Smooth muscle cell (in vitro differentiated cells): ENCODE data around the gene PLA2G2F. TPM values are rescaled to one million over a fixed set of nuclear protein-coding genes. Genes with fewer than 3 reads are reported as not detected.

Experiments
- DNase-seq: peaks from one replicate; lab custom pipeline; 2025; ENCODE audit not compliant: unreplicated experiment; lab: John Stamatoyannopoulos, UW
- H2AFZ ChIP-seq: fragments of 200-600 bp; sonication (generic); 2 replicates; pipeline ENCODE4 v1.6.0; 2016; ENCODE audit warnings: antibody characterized with exemption, low read depth, mild to moderate bottlenecking
- H3F3A ChIP-seq: fragments of 200-600 bp; sonication (generic); 2 replicates; pipeline ENCODE4 v1.6.0; 2017; ENCODE audit warnings: antibody characterized with exemption, low read depth
- H3K27ac ChIP-seq: fragments of 200-600 bp; sonication (generic); 2 replicates; pipeline ENCODE4 v1.5.1; 2016; ENCODE audit warnings: low read depth, mild to moderate bottlenecking
- H3K27me3 ChIP-seq: fragments of 200-600 bp; sonication (generic); 2 replicates; pipeline ENCODE4 v1.6.1; 2016; ENCODE audit warnings: low read depth, mild to moderate bottlenecking
- H3K36me3 ChIP-seq: fragments of 200-600 bp; sonication (generic); 2 replicates; pipeline ENCODE4 v1.5.1; 2016; ENCODE audit warnings: low read depth
- H3K4me1 ChIP-seq: fragments of 200-600 bp; sonication (generic); 2 replicates; pipeline ENCODE4 v1.5.1; 2016; ENCODE audit warnings: low read depth
- H3K4me2 ChIP-seq: fragments of 200-600 bp; sonication (generic); 2 replicates; pipeline ENCODE4 v1.6.0; 2016; ENCODE audit warnings: mild to moderate bottlenecking
- H3K4me3 ChIP-seq: fragments of 200-600 bp; sonication (generic); 2 replicates; pipeline ENCODE4 v1.5.1; 2016; ENCODE audit warnings: mild to moderate bottlenecking
- H3K79me2 ChIP-seq: fragments of 200-600 bp; sonication (generic); 2 replicates; pipeline ENCODE4 v1.6.0; 2016; ENCODE audit warnings: low read depth, mild to moderate bottlenecking
- H3K9ac ChIP-seq: fragments of 200-600 bp; sonication (generic); 2 replicates; pipeline ENCODE4 v1.6.0; 2016; ENCODE audit warnings: low read depth
- H3K9me3 ChIP-seq: fragments of 200-600 bp; sonication (generic); replicated peaks from 2 replicates; pipeline ENCODE4 v1.5.1; 2016; ENCODE audit warnings: low read depth
- H4K20me1 ChIP-seq: fragments of 200-600 bp; sonication (generic); 2 replicates; pipeline ENCODE4 v1.6.0; 2016; ENCODE audit warnings: low read depth
- WGBS: methylation state at CpG from one replicate; pipeline ENCODE4 v1.1.7; 2016; ENCODE audit warnings: low lambda C conversion rate; 5-methylcytosine and 5-hydroxymethylcytosine counted together
- polyA plus RNA-seq: library from polyadenylated mRNA; unstranded; fragments of >200 nt; fragmentation: Nextera tagmentation; extraction: Ambion mirVana; gene quantifications from 2 replicates; pipeline ENCODE4 v1.2.1, GENCODE V29; 2016
- total RNA-seq: library from RNA; depleted of rRNA; stranded (reverse); fragments of >200 nt; gene quantifications from 2 replicates; pipeline ENCODE4 v1.2.3, GENCODE V29; 2014
- TF ChIP-seq, protein P1 (sequence below): fragments of 200-600 bp; sonication (generic); IDR thresholded peaks from 2 replicates; pipeline ENCODE4 v1.5.1; 2017; ENCODE audit warnings: borderline replicate concordance, mild to moderate bottlenecking, antibody characterized with exemption; ENCODE audit not compliant: insufficient read depth, poor library complexity, severe bottlenecking

PLA2G2F gene
- total and polyA plus RNA-seq, 2 experiments from 2014 or later = 0.81 to 1.9 TPM

DNA sequence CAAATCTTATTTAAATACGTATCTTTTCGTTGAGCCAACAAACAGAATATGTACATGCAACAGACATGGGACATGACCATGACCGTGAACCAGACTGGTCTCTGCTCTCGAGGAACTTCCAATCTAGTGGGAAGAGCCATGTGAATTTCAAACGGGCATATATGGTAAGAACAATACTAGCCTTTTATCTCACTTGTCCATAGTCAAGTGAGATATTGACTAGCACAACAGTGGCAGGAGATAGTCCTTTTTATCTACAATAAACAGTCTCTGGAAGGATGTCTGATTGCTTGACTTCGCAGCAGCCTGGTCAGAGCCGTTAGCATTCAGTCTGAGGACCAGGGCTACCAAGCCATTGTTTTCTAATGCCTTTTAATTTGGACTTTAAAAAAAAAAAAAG is 59.8 kb downstream of the PLA2G2F start:
- no peak overlapping the region for H3K4me2 ChIP-seq
- 77% methylated on average over 7 of the region's 7 CpGs for WGBS

DNA sequence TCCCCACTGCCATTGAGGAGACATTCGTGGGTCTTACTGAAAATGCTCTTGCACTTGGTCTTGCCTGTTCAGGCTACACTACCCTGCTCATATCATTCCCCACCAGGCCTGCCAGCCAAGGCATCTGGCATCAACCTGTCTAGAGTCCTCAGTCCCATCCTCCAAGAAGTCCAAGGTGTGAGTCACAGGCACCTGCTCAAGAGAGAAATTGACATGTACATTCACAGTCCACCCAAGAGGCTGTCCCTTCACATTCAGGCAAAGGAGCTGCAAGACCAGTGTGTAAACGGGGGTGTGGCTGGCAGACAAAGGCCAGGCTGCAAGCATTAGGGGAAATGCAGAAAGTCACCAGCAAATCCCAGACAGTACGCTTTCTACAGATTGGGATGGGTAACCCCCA is 60.3 kb downstream of the PLA2G2F start:
- no peaks in the 10 kb centered on the region for H3K36me3 ChIP-seq
- DNase-seq = no peak
- H3K4me1 ChIP-seq = no peaks in the 10 kb centered on the region
- H3K9ac ChIP-seq = no peak overlapping the region
- H4K20me1 ChIP-seq = no peaks in the 10 kb centered on the region
- WGBS = 83% methylated on average over 3 of the region's 3 CpGs
- TF ChIP-seq, protein P1, sequence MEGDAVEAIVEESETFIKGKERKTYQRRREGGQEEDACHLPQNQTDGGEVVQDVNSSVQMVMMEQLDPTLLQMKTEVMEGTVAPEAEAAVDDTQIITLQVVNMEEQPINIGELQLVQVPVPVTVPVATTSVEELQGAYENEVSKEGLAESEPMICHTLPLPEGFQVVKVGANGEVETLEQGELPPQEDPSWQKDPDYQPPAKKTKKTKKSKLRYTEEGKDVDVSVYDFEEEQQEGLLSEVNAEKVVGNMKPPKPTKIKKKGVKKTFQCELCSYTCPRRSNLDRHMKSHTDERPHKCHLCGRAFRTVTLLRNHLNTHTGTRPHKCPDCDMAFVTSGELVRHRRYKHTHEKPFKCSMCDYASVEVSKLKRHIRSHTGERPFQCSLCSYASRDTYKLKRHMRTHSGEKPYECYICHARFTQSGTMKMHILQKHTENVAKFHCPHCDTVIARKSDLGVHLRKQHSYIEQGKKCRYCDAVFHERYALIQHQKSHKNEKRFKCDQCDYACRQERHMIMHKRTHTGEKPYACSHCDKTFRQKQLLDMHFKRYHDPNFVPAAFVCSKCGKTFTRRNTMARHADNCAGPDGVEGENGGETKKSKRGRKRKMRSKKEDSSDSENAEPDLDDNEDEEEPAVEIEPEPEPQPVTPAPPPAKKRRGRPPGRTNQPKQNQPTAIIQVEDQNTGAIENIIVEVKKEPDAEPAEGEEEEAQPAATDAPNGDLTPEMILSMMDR = no peak
- H3K9me3 ChIP-seq = no peaks in the 10 kb centered on the region
- H3K27ac ChIP-seq = no peak overlapping the region
- H3K4me3 ChIP-seq = no peak overlapping the region
- no peaks in the 10 kb centered on the region for H3F3A ChIP-seq
- H3K27me3 ChIP-seq = peaks cover 5% of the 10 kb centered on the region
- no peaks in the 10 kb centered on the region for H3K79me2 ChIP-seq
- H2AFZ ChIP-seq = no peak overlapping the region
- H3K4me2 ChIP-seq = no peak overlapping the region

More for the DNA sequence above, 59.8 kb downstream of the PLA2G2F start:
- Histone ChIP-seq H3K27me3 (peaks cover 5% of the 10 kb centered on the region), H3K9ac (no peak overlapping the region), H4K20me1 (no peaks in the 10 kb centered on the region), H3K27ac (no peak overlapping the region), H3K9me3 (no peaks in the 10 kb centered on the region), H3K36me3 (no peaks in the 10 kb centered on the region), H2AFZ (no peak overlapping the region), H3K79me2 (no peaks in the 10 kb centered on the region), H3K4me3 (no peak overlapping the region), H3F3A (no peaks in the 10 kb centered on the region), H3K4me1 (no peaks in the 10 kb centered on the region)
- DNase-seq = no peak
- TF ChIP-seq, protein P1 = no peak

DNA sequence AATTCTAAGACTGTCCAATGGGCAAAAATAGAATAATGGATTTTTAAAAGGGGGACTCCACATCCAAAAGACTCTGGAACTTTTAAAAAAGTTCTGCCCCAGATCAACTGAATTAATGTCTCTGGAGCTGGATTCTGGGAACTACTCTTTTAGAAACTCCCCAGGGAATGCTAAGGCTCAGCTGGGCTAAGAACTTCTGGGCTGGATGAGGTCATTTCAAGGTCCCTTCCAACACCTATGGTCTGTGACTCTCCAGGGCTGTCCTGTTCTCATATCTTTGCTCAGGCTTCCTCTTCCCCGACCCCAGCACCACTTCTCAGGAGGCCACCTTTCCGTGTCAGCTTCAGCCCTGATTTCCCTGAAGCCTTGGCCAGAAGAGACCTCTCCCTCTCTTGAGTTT is 60.7 kb downstream of the PLA2G2F start:
- Histone ChIP-seq H4K20me1 (no peaks in the 10 kb centered on the region), H3K79me2 (no peaks in the 10 kb centered on the region), H3K4me2 (no peak overlapping the region), H3K9me3 (no peaks in the 10 kb centered on the region), H2AFZ (no peak overlapping the region), H3K27ac (no peak overlapping the region), H3K4me1 (no peaks in the 10 kb centered on the region), H3K4me3 (no peak overlapping the region), H3K9ac (no peak overlapping the region), H3K27me3 (peaks cover 5% of the 10 kb centered on the region), H3K36me3 (no peaks in the 10 kb centered on the region), H3F3A (no peaks in the 10 kb centered on the region)
- TF ChIP-seq, protein P1 = no peak
- no peak for DNase-seq
- 81% methylated on average over 2 of the region's 2 CpGs for WGBS

Other genes with a start within 250 kb of the PLA2G2F start
- gene PLA2G2E, start 215.7 kb upstream of the PLA2G2F start, total RNA-seq = not detected in 2 replicates
- not detected in 2 replicates for gene PLA2G2E, start 215.7 kb upstream of the PLA2G2F start, polyA plus RNA-seq
- gene PLA2G2A, start 159.7 kb upstream of the PLA2G2F start, total RNA-seq = 25.5 and 26.3 TPM in 2 replicates
- gene PLA2G2A, start 159.7 kb upstream of the PLA2G2F start, polyA plus RNA-seq = 102 and 163 TPM in 2 replicates
- gene PLA2G5, start 69.1 kb upstream of the PLA2G2F start, total RNA-seq = 0.22 TPM in 2 replicates
- 0.64 TPM in 1 of 2 replicates, not detected in the other for gene PLA2G5, start 69.1 kb upstream of the PLA2G2F start, polyA plus RNA-seq
- gene PLA2G2D, start 19.8 kb upstream of the PLA2G2F start, total RNA-seq = not detected in 2 replicates
- gene PLA2G2D, start 19.8 kb upstream of the PLA2G2F start, polyA plus RNA-seq = not detected in 2 replicates
- gene UBXN10, start 46.8 kb downstream of the PLA2G2F start, total RNA-seq = 0.36 and 0.72 TPM in 2 replicates
- 0.09 and 0.49 TPM in 2 replicates for gene UBXN10, start 46.8 kb downstream of the PLA2G2F start, polyA plus RNA-seq
- 0.09 TPM in 1 of 2 replicates, not detected in the other for gene PLA2G2C, start 47.2 kb downstream of the PLA2G2F start, total RNA-seq
- not detected in 2 replicates for gene PLA2G2C, start 47.2 kb downstream of the PLA2G2F start, polyA plus RNA-seq
- not detected in 2 replicates for gene VWA5B1, start 151.6 kb downstream of the PLA2G2F start, total RNA-seq
- gene VWA5B1, start 151.6 kb downstream of the PLA2G2F start, polyA plus RNA-seq = not detected in 2 replicates